HEK293T (cell line): ENCODE measurements around the gene KIF4A.
"Not testable (repeated sequence)": the region's sequence is repeated elsewhere in the genome, so short reads cannot be mapped to it uniquely, and the experiment has no call there.

ENCODE experiments used
- CTCF ChIA-PET: fragments of 350-600 bp; formaldehyde crosslinking; extraction: SDS; loops from one replicate; lab custom pipeline; 2021; ENCODE audit warnings: antibody characterized with exemption, inconsistent platforms; lab: Yijun Ruan, JAX
- POLR2A ChIA-PET: fragments of 350-600 bp; formaldehyde crosslinking; extraction: SDS; loops from one replicate; lab custom pipeline; 2020; ENCODE audit warnings: antibody characterized with exemption, inconsistent platforms; lab: Yijun Ruan, JAX
- DNase-seq: peaks from one replicate; pipeline ENCODE4 v3.0.0; 2012; ENCODE audit warnings: mixed read lengths; ENCODE audit errors: extremely low spot score
- ARNT ChIP-seq: fragments of 450-650 bp; IDR thresholded peaks from 2 replicates; pipeline ENCODE4 v1.6.1; 2017; ENCODE audit warnings: mild to moderate bottlenecking
- BHLHE40 ChIP-seq: fragments of 450-650 bp; IDR thresholded peaks from 2 replicates; pipeline ENCODE4 v1.6.1; 2016; ENCODE audit warnings: mild to moderate bottlenecking, moderate library complexity, borderline replicate concordance
- CTBP1 ChIP-seq: fragments of 450-650 bp; IDR thresholded peaks from 2 replicates; pipeline ENCODE4 v1.6.1; 2016; ENCODE audit warnings: borderline replicate concordance
- ELF4 ChIP-seq: fragments of 450-650 bp; IDR thresholded peaks from 2 replicates; pipeline ENCODE4 v1.6.1; 2017; ENCODE audit warnings: antibody characterized with exemption
- FOXA1 ChIP-seq: fragments of 450-650 bp; IDR thresholded peaks from 2 replicates; pipeline ENCODE4 v1.6.1; 2016; ENCODE audit warnings: mild to moderate bottlenecking
- FOXK2 ChIP-seq: fragments of 450-650 bp; IDR thresholded peaks from 2 replicates; pipeline ENCODE4 v1.6.1; 2016; ENCODE audit warnings: mild to moderate bottlenecking
- FOXM1 ChIP-seq: fragments of 450-650 bp; IDR thresholded peaks from 2 replicates; pipeline ENCODE4 v1.6.1; 2017; ENCODE audit warnings: mild to moderate bottlenecking, borderline replicate concordance
- HDGF ChIP-seq: fragments of 450-650 bp; IDR thresholded peaks from 2 replicates; pipeline ENCODE4 v1.6.1; 2017; ENCODE audit warnings: antibody characterized with exemption, borderline replicate concordance
- L3MBTL2 ChIP-seq: fragments of 450-650 bp; conservative IDR thresholded peaks from 2 replicates; pipeline ENCODE4 v1.6.1; 2016; ENCODE audit warnings: mild to moderate bottlenecking
- LEF1 ChIP-seq: fragments of 450-650 bp; IDR thresholded peaks from 2 replicates; pipeline ENCODE4 v1.6.1; 2017; ENCODE audit warnings: mild to moderate bottlenecking, borderline replicate concordance
- NFRKB ChIP-seq: fragments of 450-650 bp; IDR thresholded peaks from 2 replicates; pipeline ENCODE4 v1.6.1; 2016; ENCODE audit warnings: mild to moderate bottlenecking, moderate library complexity
- SP1 ChIP-seq: fragments of 450-650 bp; IDR thresholded peaks from 2 replicates; pipeline ENCODE4 v1.6.1; 2017
- SUZ12 ChIP-seq: fragments of 450-650 bp; IDR thresholded peaks from 2 replicates; pipeline ENCODE4 v1.6.1; 2016; ENCODE audit warnings: mild to moderate bottlenecking
- TARDBP ChIP-seq: fragments of 450-650 bp; IDR thresholded peaks from 2 replicates; pipeline ENCODE4 v1.6.1; 2016
- ZNF384 ChIP-seq: fragments of 450-650 bp; IDR thresholded peaks from 2 replicates; pipeline ENCODE4 v1.6.1; 2016
- TF ChIP-seq, protein P1 (sequence below): fragments of 450-650 bp; IDR thresholded peaks from 2 replicates; pipeline ENCODE4 v1.6.1; 2016

The KIF4A gene

DNA sequence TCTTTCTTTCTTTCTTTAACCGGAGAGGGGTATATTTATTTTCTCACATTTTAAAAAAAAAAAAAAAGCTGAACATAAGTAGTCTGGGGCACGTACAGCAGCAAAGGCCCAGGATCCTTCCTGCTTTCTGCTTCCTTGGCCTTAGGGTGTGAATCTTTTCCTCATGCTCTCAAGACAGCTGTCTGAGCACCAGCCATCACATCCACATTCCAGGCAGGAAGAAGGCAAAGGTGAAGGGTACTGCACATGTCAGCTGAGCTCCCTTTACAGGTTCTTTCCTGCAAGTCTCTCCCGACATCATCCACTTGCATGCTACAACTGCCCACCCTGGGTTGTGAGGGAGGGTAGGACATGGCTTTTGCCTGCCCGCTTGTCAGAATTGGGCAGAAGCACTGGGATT is 69.6 kb downstream of the KIF4A start:
- ChIA-PET POLR2A (no interaction called here), CTCF (no interaction called here)
- no peak for TF ChIP-seq FOXM1
- no peak for TF ChIP-seq ELF4
- no peak for TF ChIP-seq FOXK2
- TF ChIP-seq SUZ12, result no peak
- TF ChIP-seq HDGF, result no peak
- no peak for TF ChIP-seq BHLHE40
- no peak for TF ChIP-seq LEF1
- no peak for TF ChIP-seq ARNT
- no peak for TF ChIP-seq FOXA1
- no peak for TF ChIP-seq L3MBTL2
- TF ChIP-seq SP1, result no peak
- TF ChIP-seq NFRKB, result no peak
- TF ChIP-seq CTBP1, result no peak
- TF ChIP-seq ZNF384, result no peak
- TF ChIP-seq, protein P1, sequence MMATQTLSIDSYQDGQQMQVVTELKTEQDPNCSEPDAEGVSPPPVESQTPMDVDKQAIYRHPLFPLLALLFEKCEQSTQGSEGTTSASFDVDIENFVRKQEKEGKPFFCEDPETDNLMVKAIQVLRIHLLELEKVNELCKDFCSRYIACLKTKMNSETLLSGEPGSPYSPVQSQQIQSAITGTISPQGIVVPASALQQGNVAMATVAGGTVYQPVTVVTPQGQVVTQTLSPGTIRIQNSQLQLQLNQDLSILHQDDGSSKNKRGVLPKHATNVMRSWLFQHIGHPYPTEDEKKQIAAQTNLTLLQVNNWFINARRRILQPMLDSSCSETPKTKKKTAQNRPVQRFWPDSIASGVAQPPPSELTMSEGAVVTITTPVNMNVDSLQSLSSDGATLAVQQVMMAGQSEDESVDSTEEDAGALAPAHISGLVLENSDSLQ, result no peak
- TF ChIP-seq TARDBP, result no peak
- no peak for DNase-seq

DNA sequence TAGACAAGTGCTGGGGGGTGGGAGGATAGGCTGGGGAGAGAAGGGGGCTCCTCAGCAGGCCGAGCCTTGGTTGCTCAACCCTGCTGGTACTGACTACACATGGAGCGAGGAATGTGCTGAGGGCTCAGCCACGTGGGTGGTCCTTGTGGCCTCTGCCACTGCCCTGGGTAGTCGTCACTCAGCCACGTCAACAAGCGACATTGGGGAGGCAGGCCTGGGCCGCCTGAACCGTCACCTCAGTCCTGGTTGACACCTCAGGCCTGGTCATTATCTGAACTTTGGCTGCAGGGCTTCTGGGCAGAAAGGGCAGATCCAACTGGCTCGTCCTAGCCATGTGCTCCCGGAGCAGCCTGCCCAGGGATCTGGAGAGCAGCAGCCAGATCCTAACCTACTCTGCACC is 70.5 kb downstream of the KIF4A start:
- no peak for DNase-seq
- TF ChIP-seq ARNT (no peak), NFRKB (no peak)
- ChIA-PET POLR2A (no interaction called here), CTCF (no interaction called here)

DNA sequence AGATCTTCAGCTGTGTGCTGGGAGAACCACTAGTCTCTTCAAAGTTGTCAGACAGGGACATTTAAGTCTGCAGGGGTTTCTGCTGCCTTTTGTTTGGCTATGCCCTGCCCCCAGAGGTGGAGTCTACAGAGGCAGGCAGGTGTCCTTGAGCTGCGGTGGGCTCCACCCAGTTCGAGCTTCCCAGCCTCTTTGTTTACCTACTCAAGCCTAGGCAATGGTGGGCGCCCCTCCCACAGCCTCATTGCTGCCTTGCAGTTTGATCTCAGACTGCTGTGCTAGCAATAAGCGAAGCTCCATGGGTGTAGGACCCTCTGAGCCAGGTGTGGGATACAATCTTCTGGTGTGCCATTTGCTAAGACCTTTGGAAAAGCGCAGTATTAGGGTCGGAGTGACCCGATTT is 78.8 kb downstream of the KIF4A start:
- CTCF ChIA-PET, result interaction anchor here (0.6 kb wide), 1 partner anchor 301 kb away, joined by 3 read pairs; no protein-coding TSS in a partner anchor

DNA sequence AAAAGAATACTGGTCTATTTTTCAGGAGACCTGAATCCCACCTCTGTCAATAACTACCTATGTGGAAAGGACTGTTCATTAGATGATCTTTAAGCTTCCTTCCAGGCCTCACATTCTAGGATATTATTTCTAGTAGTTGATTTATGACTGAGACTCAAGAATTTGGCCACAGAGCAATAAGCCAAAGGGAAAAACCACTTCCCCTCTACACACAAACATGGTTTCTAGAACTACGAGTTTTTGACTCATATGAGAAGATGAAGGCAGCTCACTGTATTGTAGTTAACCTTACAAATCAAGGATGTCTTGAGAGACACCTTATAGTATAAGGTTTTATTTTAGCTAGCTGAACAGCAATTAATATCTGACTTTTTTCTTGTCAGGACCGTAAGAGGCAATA is 96.3 kb downstream of the KIF4A start:
- DNase-seq, result no peak
- POLR2A ChIA-PET, result no interaction called here
- no peak for TF ChIP-seq FOXA1
- no peak for TF ChIP-seq ELF4
- TF ChIP-seq L3MBTL2, result no peak
- TF ChIP-seq ZNF384, result no peak
- TF ChIP-seq SUZ12, result no peak
- TF ChIP-seq FOXM1, result no peak
- TF ChIP-seq BHLHE40, result no peak
- no peak for TF ChIP-seq TARDBP
- no peak for TF ChIP-seq CTBP1
- no peak for TF ChIP-seq SP1
- TF ChIP-seq, protein P1, result no peak
- no peak for TF ChIP-seq HDGF
- TF ChIP-seq FOXK2, result no peak
- no peak for TF ChIP-seq ARNT
- CTCF ChIA-PET, result no interaction called here

More for the DNA sequence above, 78.8 kb downstream of the KIF4A start:
- POLR2A ChIA-PET, DNase-seq: not testable (repeated sequence)

DNA sequence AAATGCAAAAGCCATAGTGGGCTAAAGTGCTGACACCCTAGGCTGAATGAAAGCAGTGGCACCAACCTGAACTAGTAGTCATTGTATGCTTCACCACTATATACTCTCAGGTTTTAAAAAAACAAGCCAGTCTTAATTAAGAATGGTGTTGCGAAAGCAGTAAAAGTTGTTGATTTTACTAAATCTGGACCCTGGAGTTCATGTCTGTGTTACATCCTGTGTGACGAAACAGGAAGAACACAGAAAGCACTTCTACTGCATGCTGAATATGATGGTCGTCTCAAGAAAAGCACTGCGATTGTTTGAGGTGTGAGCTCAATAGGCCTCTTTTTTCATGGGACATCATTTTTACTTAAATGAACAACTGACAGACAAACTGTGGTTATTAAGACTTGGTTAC is 109.0 kb downstream of the KIF4A start:
- DNase-seq, result no peak
- TF ChIP-seq FOXK2 (no peak), SUZ12 (no peak), ZNF384 (no peak), CTBP1 (no peak), SP1 (no peak), LEF1 (no peak), TARDBP (no peak), BHLHE40 (no peak), HDGF (no peak), ELF4 (no peak), FOXM1 (no peak), ARNT (no peak), L3MBTL2 (no peak)
- TF ChIP-seq, protein P1, result no peak
- CTCF ChIA-PET, result no interaction called here
- POLR2A ChIA-PET, result no interaction called here

DNA sequence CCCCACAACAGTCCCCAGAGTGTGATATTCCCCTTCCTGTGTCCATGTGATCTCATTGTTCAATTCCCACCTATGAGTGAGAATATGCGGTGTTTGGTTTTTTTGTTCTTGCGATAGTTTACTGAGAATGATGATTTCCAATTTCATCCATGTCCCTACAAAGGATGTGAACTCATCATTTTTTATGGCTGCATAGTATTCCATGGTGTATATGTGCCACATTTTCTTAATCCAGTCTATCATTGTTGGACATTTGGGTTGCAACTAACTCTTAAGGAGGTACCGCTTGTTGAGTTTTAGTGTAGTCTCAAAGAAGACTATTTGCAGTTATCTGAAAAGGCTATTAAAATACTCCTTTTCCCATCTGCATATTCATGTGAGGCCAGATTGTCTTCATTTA is 110.3 kb downstream of the KIF4A start:
- DNase-seq, POLR2A ChIA-PET, CTCF ChIA-PET: not testable (repeated sequence)

DNA sequence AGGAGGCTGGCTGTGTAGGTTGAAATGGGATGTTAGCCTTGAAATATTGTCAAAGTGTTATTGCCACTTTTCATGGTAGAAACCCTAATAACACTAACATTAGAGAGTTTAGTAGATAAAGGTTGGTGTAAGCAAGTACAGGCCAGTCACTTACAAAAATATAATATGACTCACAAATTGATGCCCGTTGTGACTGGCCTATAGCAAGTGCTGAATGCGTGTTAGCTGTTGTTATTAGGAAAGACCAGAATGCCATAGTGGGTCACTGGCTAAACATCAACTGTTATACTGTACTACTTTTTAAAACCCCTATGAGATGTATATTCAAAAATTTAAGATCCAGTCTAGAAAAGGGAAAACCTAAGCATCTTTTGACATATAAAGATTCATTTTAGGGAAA is 112.8 kb downstream of the KIF4A start:
- TF ChIP-seq LEF1, result no peak
- no peak for TF ChIP-seq CTBP1
- TF ChIP-seq FOXA1, result no peak
- no peak for TF ChIP-seq ARNT
- no peak for TF ChIP-seq SP1
- TF ChIP-seq HDGF, result no peak
- TF ChIP-seq SUZ12, result no peak
- no peak for TF ChIP-seq FOXK2
- TF ChIP-seq NFRKB, result no peak
- TF ChIP-seq ELF4, result no peak
- no peak for TF ChIP-seq FOXM1
- TF ChIP-seq, protein P1, result no peak
- TF ChIP-seq L3MBTL2, result no peak
- no peak for TF ChIP-seq BHLHE40
- DNase-seq, result no peak
- ChIA-PET CTCF (interaction anchor here (0.8 kb wide), 1 partner anchor 262 kb away, joined by 3 read pairs; no protein-coding TSS in a partner anchor), POLR2A (no interaction called here)
